HepG2 (cell line): ENCODE data around the gene OR11L1. TPM values are rescaled to one million over a fixed set of nuclear protein-coding genes. Genes with fewer than 3 reads are reported as not detected.

Experiments
- ATAC-seq: fragments of 200-7000 bp; cut with Tn5 transposase; 3 replicates; pipeline ENCODE4 v1.9.1; 2020; ENCODE audit warnings: mild to moderate bottlenecking, moderate library complexity
- BruUV-seq: library from RNA; stranded (reverse); fragments of 400-500 nt; replicated peaks from 2 replicates; lab custom pipeline; 2021; lab: Mats Ljungman, UMichigan
- CTCF ChIA-PET: fragments of 300-600 bp; formaldehyde crosslinking; extraction: SDS; loops from one replicate; lab custom pipeline; 2021; ENCODE audit warnings: low total read pairs, inconsistent platforms, low intra/inter-chr PET ratio; lab: Yijun Ruan, JAX
- POLR2A ChIA-PET: fragments of 350-600 bp; sonication (Branson Sonifier 250); formaldehyde crosslinking; loops from one replicate; lab custom pipeline; 2020; ENCODE audit warnings: antibody characterized with exemption, inconsistent platforms; lab: Yijun Ruan, JAX
- DNase-seq: peaks from one replicate; pipeline ENCODE4 v3.0.0-alpha.2; 2015; ENCODE audit warnings: low spot score
- FAIRE-seq: peaks from 3 replicates; lab custom pipeline; 2011; peaks lifted over from hg19 to GRCh38; lab: Jason Lieb, UNC
- H2AFZ ChIP-seq: one replicate; pipeline ENCODE4 v1.6.1; 2011; ENCODE audit warnings: low read length, inconsistent platforms
- H3K27ac ChIP-seq: fragments of 300-600 bp; 3 replicates; pipeline ENCODE4 v1.8.0; 2011; ENCODE audit warnings: mixed run types, mild to moderate bottlenecking, mixed read lengths, low read length, inconsistent platforms; ENCODE audit not compliant: insufficient read depth; ENCODE audit errors: extremely low read length
- H3K27me3 ChIP-seq, 2 experiments: fragments of 200-600 bp in 1 of 2; 2 replicates in 1 of 2; 3 replicates in 1 of 2; pipeline versions ENCODE4 v1.6.0 to v1.8.0; 2011; ENCODE audit warnings: low read length in 2 of 2, mild to moderate bottlenecking in 2 of 2, moderate library complexity in 2 of 2, inconsistent platforms in 1 of 2; ENCODE audit not compliant: insufficient read depth in 2 of 2, control insufficient read depth in 1 of 2
- H3K36me3 ChIP-seq, 2 experiments: fragments of 200-600 bp in 1 of 2; replicated peaks in 1 of 2; 2 replicates in 1 of 2; 3 replicates in 1 of 2; pipeline versions ENCODE4 v1.5.1 to v1.8.0; 2011; ENCODE audit warnings: low read length in 2 of 2, inconsistent platforms in 1 of 2; ENCODE audit not compliant: insufficient read depth in 2 of 2, control insufficient read depth in 1 of 2
- H3K4me1 ChIP-seq: 2 replicates; pipeline ENCODE4 v1.5.1; 2012; ENCODE audit warnings: low read length, inconsistent platforms; ENCODE audit not compliant: insufficient read depth
- H3K4me2 ChIP-seq: 2 replicates; pipeline ENCODE4 v1.6.0; 2011; ENCODE audit warnings: low read depth, low read length, inconsistent platforms
- H3K4me3 ChIP-seq, 3 experiments: fragments of 200-600 bp in 1 of 3; sonication (generic), shearing (Covaris generic) in 1 of 3; replicated peaks in 1 of 3; 2 replicates each; pipeline ENCODE4 v1.5.1; 2011 to 2016; ENCODE audit warnings: low read length in 3 of 3, inconsistent platforms in 2 of 3, low read depth in 2 of 3, mild to moderate bottlenecking in 2 of 3, control low read depth in 1 of 3, mixed read lengths in 1 of 3; ENCODE audit not compliant: insufficient read depth in 1 of 3
- H3K79me2 ChIP-seq: one replicate; pipeline ENCODE4 v1.6.1; 2011; ENCODE audit warnings: low read length, inconsistent platforms; ENCODE audit not compliant: insufficient read depth
- H3K9ac ChIP-seq: 2 replicates; pipeline ENCODE4 v1.6.0; 2011; ENCODE audit warnings: mild to moderate bottlenecking, low read depth, low read length, inconsistent platforms; ENCODE audit not compliant: insufficient read depth
- H3K9me3 ChIP-seq: 2 replicates; pipeline ENCODE4 v1.5.1; 2012; ENCODE audit warnings: mild to moderate bottlenecking, low read length
- H4K20me1 ChIP-seq: 2 replicates; pipeline ENCODE4 v1.6.0; 2011; ENCODE audit warnings: inconsistent platforms, mild to moderate bottlenecking, low read length, moderate library complexity; ENCODE audit not compliant: insufficient read depth
- AGO1 ChIP-seq: fragments of 200-400 bp; formaldehyde crosslinking; IDR thresholded peaks from 2 replicates; pipeline ENCODE4 v1.6.1; 2017; ENCODE audit warnings: mild to moderate bottlenecking, low read depth, low read length, moderate library complexity; ENCODE audit not compliant: poor library complexity, severe bottlenecking
- ATF1 ChIP-seq: IDR thresholded peaks from 2 replicates; pipeline ENCODE4 v1.6.1; 2016; ENCODE audit warnings: mild to moderate bottlenecking, control low read depth
- BCL6 ChIP-seq: IDR thresholded peaks from 2 replicates; pipeline ENCODE4 v1.6.1; 2016; ENCODE audit warnings: missing genetic modification reagents, missing compliant biosample characterization
- CEBPB ChIP-seq: IDR thresholded peaks from 2 replicates; pipeline ENCODE4 v1.6.1; 2011; ENCODE audit warnings: low read depth, low read length, improper control_type of control experiment, borderline replicate concordance
- PAXIP1 ChIP-seq: sonication (generic); formaldehyde crosslinking; conservative IDR thresholded peaks from 2 replicates; pipeline ENCODE4 v1.4.0; 2020; ENCODE audit warnings: mild to moderate bottlenecking, missing genetic modification reagents, moderate library complexity
- PCBP1 ChIP-seq: fragments of 200-400 bp; formaldehyde crosslinking; IDR thresholded peaks from 2 replicates; pipeline ENCODE4 v1.6.1; 2017; ENCODE audit warnings: mild to moderate bottlenecking, low read depth, low read length, borderline replicate concordance
- SIX1 ChIP-seq: sonication (generic); formaldehyde crosslinking; IDR thresholded peaks from 2 replicates; pipeline ENCODE4 v1.4.0; 2020; ENCODE audit warnings: missing genetic modification reagents, borderline replicate concordance
- TCF7L2 ChIP-seq: IDR thresholded peaks from 2 replicates; pipeline ENCODE4 v1.6.1; 2011; ENCODE audit warnings: mild to moderate bottlenecking, low read depth, low read length, moderate library complexity
- TERF1 ChIP-seq: sonication (generic); formaldehyde crosslinking; IDR thresholded peaks from 2 replicates; pipeline ENCODE4 v1.8.0; 2022; ENCODE audit warnings: mild to moderate bottlenecking, missing genetic modification reagents, moderate library complexity
- ZKSCAN1 ChIP-seq: fragments of 150-350 bp; IDR thresholded peaks from 2 replicates; pipeline ENCODE4 v1.6.1; 2014; ENCODE audit warnings: low read length
- ZNF296 ChIP-seq: sonication (generic); formaldehyde crosslinking; conservative IDR thresholded peaks from 2 replicates; pipeline ENCODE4 v1.5.0; 2020; ENCODE audit warnings: mild to moderate bottlenecking, missing genetic modification reagents
- ZNF503 ChIP-seq: sonication (generic); formaldehyde crosslinking; IDR thresholded peaks from 2 replicates; pipeline ENCODE4 v1.4.0; 2020; ENCODE audit warnings: missing genetic modification reagents
- ZNF737 ChIP-seq: sonication (generic); formaldehyde crosslinking; IDR thresholded peaks from 2 replicates; pipeline ENCODE4 v1.5.0; 2020; ENCODE audit warnings: missing genetic modification reagents, mild to moderate bottlenecking, borderline replicate concordance
- ZNF879 ChIP-seq: sonication (generic); formaldehyde crosslinking; IDR thresholded peaks from 2 replicates; pipeline ENCODE4 v1.8.1; 2023; ENCODE audit warnings: missing genetic modification reagents
- ZNF883 ChIP-seq: sonication (generic); formaldehyde crosslinking; IDR thresholded peaks from 2 replicates; pipeline ENCODE4 v1.5.1; 2020; ENCODE audit warnings: mild to moderate bottlenecking, missing genetic modification reagents; ENCODE audit errors: not compliant biosample characterization
- ZSCAN21 ChIP-seq: sonication (generic); formaldehyde crosslinking; IDR thresholded peaks from 2 replicates; pipeline ENCODE4 v1.8.0; 2022; ENCODE audit warnings: mild to moderate bottlenecking, missing genetic modification reagents, moderate library complexity, borderline replicate concordance
- ZSCAN25 ChIP-seq: sonication (generic); formaldehyde crosslinking; IDR thresholded peaks from 2 replicates; pipeline ENCODE4 v1.8.0; 2022; ENCODE audit warnings: mild to moderate bottlenecking, missing genetic modification reagents
- WGBS: methylation state at CpG from one replicate; pipeline ENCODE4 v1.1.6; 2017; ENCODE audit warnings: low lambda C conversion rate; 5-methylcytosine and 5-hydroxymethylcytosine counted together
- in situ Hi-C: cut with HindIII; loops from 2 replicates; pipeline ENCODE4 v1.10.0; 2017; ENCODE audit warnings: low pct_unique_long_range_greater_than_20kb; ENCODE audit not compliant: extremely low pct_ligation_motif_present
- intact Hi-C: fragments of 100-400 bp; cut with micrococcal nuclease; formaldehyde crosslinking; loops from one replicate; pipeline ENCODE4 v1.10.0; 2022; ENCODE audit not compliant: unreplicated experiment
- polyA plus RNA-seq, 8 experiments: library from polyadenylated mRNA; depleted of rRNA in 3 of 8; stranded (reverse) in 7 of 8; unstranded in 1 of 8; fragments of >200 nt; fragmentation: Illumina TruSeq in 4 of 8; extraction: Trizol in 4 of 8; gene quantifications; 2 replicates each; pipeline versions ENCODE4 v1.2.1 to v1.2.3, GENCODE V29; 2011 to 2016; ENCODE audit warnings: low read depth in 4 of 8, missing spikeins in 1 of 8, mixed read lengths in 1 of 8; ENCODE audit not compliant: insufficient read depth in 1 of 8
- total RNA-seq, 5 experiments: library from RNA; depleted of rRNA; stranded (reverse); fragments of >200 nt; fragmentation: Illumina TruSeq; extraction: Trizol; gene quantifications; 2 replicates each; pipeline ENCODE4 v1.2.3, GENCODE V29; 2016; ENCODE audit warnings: low read depth in 1 of 5
- TF ChIP-seq, protein P1 (sequence below): sonication (generic); IDR thresholded peaks from 2 replicates; pipeline ENCODE4 v1.6.1; 2016; ENCODE audit warnings: low read depth, borderline replicate concordance
- TF ChIP-seq, protein P2 (sequence below): sonication (generic); formaldehyde crosslinking; IDR thresholded peaks from 2 replicates; pipeline ENCODE4 v1.8.1; 2023; ENCODE audit warnings: mild to moderate bottlenecking, missing genetic modification reagents, borderline replicate concordance

Gene OR11L1
- total and polyA plus RNA-seq, 2 of the 13 experiments (the other 11 are each of a cell fraction or from before 2014, with no cell fraction given), result not detected

GRCh38 chr1:247864644-247865043 is 22.9 kb upstream of the OR11L1 start:
- Histone ChIP-seq H3K9ac (no peak overlapping the region), H3K27ac (no peak overlapping the region), H3K79me2 (no peaks in the 10 kb centered on the region), H3K9me3 (no peaks in the 10 kb centered on the region), H3K36me3 (no peaks in the 10 kb centered on the region), H2AFZ (no peak overlapping the region), H3K27me3 (no peaks in the 10 kb centered on the region; a peak in 1 of 5 replicates), H3K4me2 (no peak overlapping the region), H4K20me1 (no peaks in the 10 kb centered on the region), H3K4me1 (no peaks in the 10 kb centered on the region), H3K4me3 (no peak overlapping the region)
- WGBS, result 47% methylated on average over 17 of the region's 17 CpGs
- CTCF ChIA-PET, result no interaction called here
- ATAC-seq, result no peak
- POLR2A ChIA-PET, result no interaction called here
- no peak for DNase-seq
- intact Hi-C loops, result no loop called here
- no TSS peak for BruUV-seq
- no peak for FAIRE-seq
- in situ Hi-C loops, result no loop called here
- TF ChIP-seq, protein P1, sequence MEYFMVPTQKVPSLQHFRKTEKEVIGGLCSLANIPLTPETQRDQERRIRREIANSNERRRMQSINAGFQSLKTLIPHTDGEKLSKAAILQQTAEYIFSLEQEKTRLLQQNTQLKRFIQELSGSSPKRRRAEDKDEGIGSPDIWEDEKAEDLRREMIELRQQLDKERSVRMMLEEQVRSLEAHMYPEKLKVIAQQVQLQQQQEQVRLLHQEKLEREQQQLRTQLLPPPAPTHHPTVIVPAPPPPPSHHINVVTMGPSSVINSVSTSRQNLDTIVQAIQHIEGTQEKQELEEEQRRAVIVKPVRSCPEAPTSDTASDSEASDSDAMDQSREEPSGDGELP, result no peak
- no peak for TF ChIP-seq TERF1
- no peak for TF ChIP-seq ZNF883
- no peak for TF ChIP-seq ZNF296 (CRISPR knock-in tag)
- TF ChIP-seq ZKSCAN1, result no peak
- TF ChIP-seq ZSCAN25 (CRISPR knock-in tag), result no peak
- TF ChIP-seq ZNF503 (CRISPR knock-in tag), result no peak
- TF ChIP-seq TCF7L2, result no peak
- TF ChIP-seq, protein P2, sequence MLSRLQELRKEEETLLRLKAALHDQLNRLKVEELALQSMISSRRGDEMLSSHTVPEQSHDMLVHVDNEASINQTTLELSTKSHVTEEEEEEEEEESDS (CRISPR knock-in tag), result no peak
- TF ChIP-seq ZSCAN21, result no peak
- TF ChIP-seq ZNF737 (CRISPR knock-in tag), result no peak
- TF ChIP-seq AGO1, result no peak
- no peak for TF ChIP-seq ZNF879 (CRISPR knock-in tag)
- no peak for TF ChIP-seq BCL6
- TF ChIP-seq PAXIP1 (CRISPR knock-in tag), result no peak
- TF ChIP-seq SIX1, result no peak
- no peak for TF ChIP-seq CEBPB
- no peak for TF ChIP-seq ATF1 (CRISPR knock-in tag)
- no peak for TF ChIP-seq PCBP1
